AG04449 (cell line): ENCODE measurements around the gene PNPLA7.

ENCODE experiments used
- CTCF ChIA-PET: fragments of 350-600 bp; formaldehyde crosslinking; extraction: SDS; loops from one replicate; lab custom pipeline; 2021; ENCODE audit warnings: antibody characterized with exemption; lab: Yijun Ruan, JAX
- POLR2A ChIA-PET: fragments of 400-600, 350-600 bp; formaldehyde crosslinking; extraction: SDS; loops from one replicate; lab custom pipeline; 2020; ENCODE audit warnings: antibody characterized with exemption, inconsistent platforms; lab: Yijun Ruan, JAX
- DNase-seq: peaks from one replicate; pipeline ENCODE4 v3.0.0-alpha.2; 2010; ENCODE audit warnings: low read depth, low spot score
- H3K4me3 ChIP-seq: 2 replicates; pipeline ENCODE4 v1.5.1; 2011; ENCODE audit warnings: low read depth, mild to moderate bottlenecking, control low read depth, low read length
- TF ChIP-seq, protein P1 (sequence below): IDR thresholded peaks from one replicate; pipeline ENCODE4 v1.5.1; 2011; ENCODE audit warnings: mild to moderate bottlenecking, moderate library complexity, low read length, control low read depth, inconsistent platforms; ENCODE audit not compliant: insufficient read depth; ENCODE audit errors: missing control alignments

Gene PNPLA7

DNA sequence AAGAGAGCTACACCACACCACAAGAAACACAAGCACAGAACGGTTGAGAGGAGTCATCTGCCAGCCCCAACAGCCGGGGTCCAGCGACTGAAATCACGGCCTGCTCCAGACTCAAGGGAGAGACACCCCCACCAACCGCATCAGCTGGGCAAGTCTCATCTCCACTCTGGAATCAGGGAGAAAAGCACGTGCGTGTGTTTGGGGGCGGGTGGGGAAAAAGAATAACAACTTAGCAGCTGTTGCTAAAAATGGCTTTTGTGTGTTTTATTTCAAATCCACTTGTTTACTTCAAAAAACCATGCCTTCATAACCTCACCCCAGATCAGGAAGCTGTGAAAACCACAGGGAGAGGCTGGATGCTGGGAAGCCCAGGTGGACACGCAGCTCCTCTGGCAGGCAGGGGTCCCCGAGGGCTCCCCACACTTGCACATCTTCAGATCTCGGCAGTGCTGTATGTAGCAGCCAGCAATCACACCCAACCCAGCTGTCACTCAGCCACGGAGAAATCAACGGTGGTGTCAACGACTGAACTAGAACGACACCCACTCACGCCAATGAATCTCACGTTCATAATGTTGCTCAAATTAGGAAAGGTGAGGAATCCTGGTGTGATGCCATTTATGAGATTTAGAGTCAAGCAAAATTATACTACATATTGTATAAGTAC is 19.0 kb downstream of the PNPLA7 start:
- DNase-seq = no peak
- H3K4me3 ChIP-seq = no peak overlapping the region
- ChIA-PET CTCF (interaction anchor here (0.6 to 2.5 kb wide), 9 partner anchors 8 to 244 kb away, joined by 3 to 17 read pairs (median 6); partner anchors contain the start of genes EXD3 and NRARP), POLR2A (interaction anchor here (0.6 kb wide), 2 partner anchors 121 to 226 kb away, joined by 3 read pairs; no protein-coding TSS in a partner anchor)
- TF ChIP-seq, protein P1, sequence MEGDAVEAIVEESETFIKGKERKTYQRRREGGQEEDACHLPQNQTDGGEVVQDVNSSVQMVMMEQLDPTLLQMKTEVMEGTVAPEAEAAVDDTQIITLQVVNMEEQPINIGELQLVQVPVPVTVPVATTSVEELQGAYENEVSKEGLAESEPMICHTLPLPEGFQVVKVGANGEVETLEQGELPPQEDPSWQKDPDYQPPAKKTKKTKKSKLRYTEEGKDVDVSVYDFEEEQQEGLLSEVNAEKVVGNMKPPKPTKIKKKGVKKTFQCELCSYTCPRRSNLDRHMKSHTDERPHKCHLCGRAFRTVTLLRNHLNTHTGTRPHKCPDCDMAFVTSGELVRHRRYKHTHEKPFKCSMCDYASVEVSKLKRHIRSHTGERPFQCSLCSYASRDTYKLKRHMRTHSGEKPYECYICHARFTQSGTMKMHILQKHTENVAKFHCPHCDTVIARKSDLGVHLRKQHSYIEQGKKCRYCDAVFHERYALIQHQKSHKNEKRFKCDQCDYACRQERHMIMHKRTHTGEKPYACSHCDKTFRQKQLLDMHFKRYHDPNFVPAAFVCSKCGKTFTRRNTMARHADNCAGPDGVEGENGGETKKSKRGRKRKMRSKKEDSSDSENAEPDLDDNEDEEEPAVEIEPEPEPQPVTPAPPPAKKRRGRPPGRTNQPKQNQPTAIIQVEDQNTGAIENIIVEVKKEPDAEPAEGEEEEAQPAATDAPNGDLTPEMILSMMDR = no peak

DNA sequence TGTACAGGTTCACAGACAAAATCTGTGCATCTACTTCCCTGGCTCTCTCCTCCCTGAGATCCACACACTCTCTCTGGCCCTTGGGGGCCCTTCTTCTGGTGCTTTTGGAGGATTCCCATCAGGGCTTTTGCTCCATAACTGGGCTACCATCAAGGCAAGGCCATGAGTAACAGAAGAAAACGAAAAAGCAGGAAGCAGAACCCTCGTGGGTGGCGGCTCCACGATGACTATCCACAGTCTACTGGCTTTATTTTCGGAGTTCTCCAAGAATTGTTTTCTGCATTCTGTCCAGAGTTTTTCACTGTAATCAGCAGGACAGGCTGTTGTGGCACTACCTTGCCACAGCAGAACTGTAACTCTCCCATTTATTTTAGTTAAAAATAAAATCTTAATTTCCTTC is 19.9 kb downstream of the PNPLA7 start:
- H3K4me3 ChIP-seq = no peak overlapping the region
- DNase-seq = no peak
- TF ChIP-seq, protein P1 = no peak
- ChIA-PET POLR2A (no interaction called here), CTCF (interaction anchor here (0.6 to 2.5 kb wide), 3 partner anchors 8 to 718 kb away, joined by 5 to 17 read pairs (median 6); no protein-coding TSS in a partner anchor)

- no peak for DNase-seq
- TF ChIP-seq, protein P1 = no peak
- POLR2A ChIA-PET = no interaction called here
- CTCF ChIA-PET = interaction anchor here (0.7 to 1.4 kb wide), 12 partner anchors 9 to 238 kb away, joined by 3 to 13 read pairs (median 3); partner anchors contain the start of gene NRARP
- H3K4me3 ChIP-seq = no peak overlapping the region
These were observed 25.3 kb downstream of the PNPLA7 start for GRCh38 chr9:137524981-137525317.

GRCh38 chr9:137524161-137524980 is 25.8 kb downstream of the PNPLA7 start:
- ChIA-PET CTCF (interaction anchor here (0.7 to 1.2 kb wide), 11 partner anchors 8 to 238 kb away, joined by 3 to 13 read pairs (median 3); partner anchors contain the start of gene NRARP), POLR2A (no interaction called here)
- no peak overlapping the region for H3K4me3 ChIP-seq
- TF ChIP-seq, protein P1 = no peak
- no peak for DNase-seq

DNA sequence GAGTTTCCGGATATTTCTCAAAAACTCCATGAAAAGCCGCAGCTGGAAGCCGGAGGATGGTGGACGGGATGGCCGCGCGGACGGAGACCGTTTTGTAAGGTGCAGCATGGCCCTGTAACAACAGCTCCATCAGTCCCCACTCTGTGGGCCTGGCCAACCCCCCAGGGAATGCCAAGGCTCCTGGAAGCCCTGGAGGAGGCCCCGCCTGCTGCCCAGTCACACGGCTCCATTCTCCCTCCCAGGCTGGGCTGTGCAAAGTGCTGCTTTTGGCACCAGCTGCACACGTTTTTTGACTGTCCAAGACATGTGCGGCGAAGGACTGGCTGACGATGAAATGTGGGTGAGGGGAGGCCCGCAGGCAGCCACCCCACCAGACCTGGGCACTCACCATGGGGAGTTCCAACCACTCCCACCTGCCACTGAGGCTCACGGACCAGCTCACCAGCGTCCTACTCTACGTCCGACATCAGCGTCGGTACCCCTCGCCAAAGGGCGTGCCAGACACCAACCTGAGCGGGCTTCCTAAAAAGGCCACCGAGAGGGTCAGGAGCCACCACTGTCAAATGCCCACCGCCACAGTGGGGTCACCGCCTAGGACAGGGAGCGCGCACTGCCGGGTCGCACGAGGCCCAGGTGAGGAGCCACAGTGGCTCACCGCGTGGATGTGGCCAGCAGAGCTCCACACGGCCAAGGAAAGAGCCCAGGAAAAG is 27.3 kb downstream of the PNPLA7 start:
- TF ChIP-seq, protein P1 = no peak
- no peak overlapping the region for H3K4me3 ChIP-seq
- CTCF ChIA-PET = interaction anchor here (1.0 to 1.4 kb wide), 3 partner anchors 8 to 16 kb away, joined by 3 to 6 read pairs (median 6); no protein-coding TSS in a partner anchor
- no peak for DNase-seq
- POLR2A ChIA-PET = no interaction called here
